Stimulated activated CD8-positive, alpha-beta memory T cell treated with anti-CD3 and anti-CD28 coated beads, Interleukin-7, amount 100 ng/mL, for 4 hours (primary cell): ENCODE measurements around the gene MAFG.
A peak's percentile ranks its signal among the peaks of the same experiment; 100 is the strongest.
"Not testable (repeated sequence)": the region's sequence is repeated elsewhere in the genome, so short reads cannot be mapped to it uniquely, and the experiment has no call there.

ENCODE experiments used
- DNase-seq, 2 donors: peaks; one replicate each; pipeline ENCODE4 v3.0.0-alpha.2; 2020; ENCODE audit warnings: low read depth in 2 of 2

The MAFG gene

DNA sequence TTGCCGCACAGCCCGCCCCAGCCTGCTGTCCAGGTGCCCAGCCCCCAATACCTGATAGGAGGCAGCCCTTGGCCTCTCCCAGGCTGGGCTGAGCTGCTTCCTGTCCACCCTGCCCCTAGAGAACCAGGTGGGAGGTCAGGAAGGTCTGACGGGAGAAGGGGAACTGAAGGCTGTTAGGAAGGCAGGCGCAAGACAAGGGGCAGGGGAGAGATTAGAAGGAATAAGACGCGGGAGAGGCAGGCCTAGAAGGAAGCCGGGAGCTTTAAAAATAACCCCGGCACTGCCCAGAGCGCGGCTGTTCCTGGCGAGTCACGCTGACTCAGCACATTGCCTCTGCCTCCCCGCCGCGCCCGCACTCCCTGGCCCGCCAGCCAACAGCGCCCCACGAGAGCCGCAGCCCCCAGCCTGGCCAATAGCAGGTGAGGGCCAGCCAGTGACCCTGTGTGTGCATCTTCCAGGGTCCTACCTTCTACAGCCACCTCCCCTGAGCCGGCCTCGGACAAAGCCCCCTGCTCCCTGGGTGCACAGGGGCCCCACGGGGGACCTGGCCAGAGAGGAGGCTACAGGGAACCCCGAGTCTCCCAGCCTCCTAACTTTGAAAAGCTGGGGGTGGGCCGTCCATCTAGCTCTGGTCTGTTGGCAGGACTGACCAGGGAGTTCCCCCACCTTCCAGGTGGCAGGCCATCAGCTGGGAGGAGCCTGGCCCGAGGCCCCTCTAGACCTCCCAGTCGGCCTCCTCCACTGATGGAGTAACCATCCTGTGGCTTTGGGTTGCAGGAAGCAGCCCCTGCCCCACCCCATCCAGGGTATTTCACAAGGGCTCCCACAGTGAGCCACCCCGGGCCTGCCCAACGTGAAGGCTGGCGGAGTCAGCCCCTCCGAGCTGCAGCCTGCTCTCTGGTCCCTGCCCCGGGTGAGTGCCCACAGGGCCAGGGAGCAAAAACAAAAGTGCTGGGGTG is 4.0 kb downstream of the MAFG start:
- no peak for DNase-seq

DNA sequence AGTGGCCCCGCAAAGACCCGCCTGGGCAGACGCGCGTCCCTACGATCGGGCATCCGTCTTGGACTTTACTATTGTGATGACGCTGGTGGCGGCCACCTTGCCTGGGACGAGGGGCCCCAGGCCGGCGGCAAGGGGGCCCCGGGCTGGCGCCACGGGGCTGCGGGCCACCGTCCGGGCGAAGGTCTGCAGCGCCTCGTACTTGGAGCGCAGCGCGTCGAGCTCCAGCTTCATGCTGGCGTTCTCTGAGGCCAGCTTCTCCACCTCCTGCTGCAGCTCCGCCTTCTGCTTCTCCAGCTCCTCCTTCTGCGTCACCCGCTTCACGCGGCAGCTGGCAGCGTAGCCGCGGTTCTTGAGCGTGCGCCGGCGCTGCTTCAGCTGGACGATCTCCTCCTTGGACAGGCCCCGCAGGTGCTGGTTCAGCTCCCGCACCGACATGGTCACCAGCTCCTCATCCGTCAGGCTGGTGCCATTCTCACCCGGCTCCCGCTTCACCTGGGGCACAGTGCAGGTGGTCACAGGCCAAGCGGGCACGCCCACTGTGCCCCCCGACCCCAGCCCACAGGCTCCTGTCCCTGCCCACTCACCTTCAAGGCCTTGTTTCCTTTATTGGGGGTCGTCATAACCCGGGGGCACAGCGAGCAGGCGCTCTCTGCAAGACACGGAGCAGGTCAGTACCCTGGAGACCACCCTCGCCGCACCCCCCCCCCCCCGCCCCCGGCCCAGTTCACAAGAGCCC is 4.8 kb downstream of the MAFG start:
- DNase-seq: no peak

DNA sequence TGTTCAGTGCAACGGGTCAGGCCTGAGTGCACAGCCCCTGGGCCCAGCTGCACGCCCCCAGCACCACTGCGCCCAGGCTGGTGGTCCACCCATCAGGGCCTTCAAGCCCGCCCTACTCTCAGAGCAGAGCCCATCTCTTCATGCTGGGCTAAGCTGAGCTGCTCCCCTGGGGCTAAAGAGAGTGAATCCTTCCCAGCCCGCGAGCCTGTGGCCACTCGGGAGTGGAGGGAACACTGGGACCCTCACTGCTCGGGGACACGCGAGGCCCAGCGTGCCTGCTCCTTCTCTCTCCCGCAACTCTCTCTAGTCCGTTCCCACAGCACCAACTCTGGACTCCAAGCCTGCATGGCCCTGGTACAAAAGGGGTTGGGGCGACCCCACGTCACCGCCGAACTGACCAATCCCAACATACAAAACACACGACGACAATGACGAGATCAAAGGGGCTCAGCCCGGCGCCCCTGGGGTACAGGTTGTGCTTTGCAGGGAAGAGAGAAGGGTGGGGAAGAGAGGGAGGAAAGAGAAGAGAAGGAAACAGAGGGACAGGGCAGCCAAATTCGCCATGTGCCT is 5.5 kb downstream of the MAFG start:
- DNase-seq: no peak

DNA sequence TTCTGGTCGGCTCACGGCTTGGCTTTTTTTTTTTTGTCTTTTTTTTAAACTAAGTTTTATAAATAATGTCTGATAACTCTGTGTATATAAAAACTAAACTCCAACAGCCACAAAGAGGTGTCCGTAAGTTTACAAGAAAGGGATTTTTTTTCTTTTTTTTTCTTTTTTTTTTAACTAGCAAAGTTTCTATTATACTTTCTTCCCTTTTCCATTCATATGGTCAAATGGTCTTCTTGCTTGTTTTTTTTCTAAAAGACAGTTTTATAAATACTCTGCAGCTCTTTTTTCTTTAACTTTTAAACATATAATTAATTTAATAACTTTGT is 6.0 kb downstream of the MAFG start:
- no peak for DNase-seq

DNA sequence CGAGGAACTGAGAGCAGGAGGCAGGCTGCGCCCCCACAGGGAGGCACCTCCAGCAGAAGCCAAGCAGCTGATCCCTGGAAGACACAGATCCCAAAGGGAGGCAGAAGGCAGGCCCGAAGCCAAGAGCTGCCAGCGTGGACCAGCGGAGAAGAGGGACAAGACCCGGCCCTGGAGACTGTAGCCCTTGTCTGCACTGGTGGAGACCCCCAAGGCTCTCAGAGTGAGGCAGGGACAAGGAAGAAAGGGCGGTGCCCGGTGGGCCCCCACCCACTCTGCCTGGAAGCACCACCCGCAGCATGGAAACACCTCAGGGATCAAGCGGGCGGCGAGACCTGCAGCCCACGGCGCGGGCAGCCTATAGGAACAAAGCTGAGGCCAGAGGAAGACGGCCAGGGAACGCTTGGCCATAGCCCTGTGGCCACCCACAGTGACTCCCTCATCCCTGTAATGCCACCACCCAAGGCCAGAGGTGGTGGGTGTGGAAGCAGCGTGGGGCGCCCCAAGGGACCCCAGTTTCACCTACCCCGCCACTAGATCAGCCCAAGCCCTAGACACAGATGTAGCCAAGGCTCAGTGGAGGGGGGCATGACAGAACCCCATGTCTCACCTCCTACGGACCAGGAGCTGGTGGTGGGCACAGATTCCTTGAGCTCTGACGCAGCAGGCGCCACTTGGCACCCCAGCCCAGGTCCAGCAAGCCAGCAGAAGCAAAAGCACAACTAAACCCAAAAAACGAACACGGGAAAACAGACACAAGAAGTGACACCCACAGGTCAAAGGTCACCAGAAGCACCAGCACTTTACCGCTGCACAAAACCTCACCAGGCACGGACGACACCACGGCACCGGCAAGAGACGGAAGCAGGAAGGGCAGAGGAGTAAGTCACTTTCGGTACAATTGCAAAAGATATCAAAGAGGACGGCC is 6.7 kb downstream of the MAFG start:
- DNase-seq: no peak

DNA sequence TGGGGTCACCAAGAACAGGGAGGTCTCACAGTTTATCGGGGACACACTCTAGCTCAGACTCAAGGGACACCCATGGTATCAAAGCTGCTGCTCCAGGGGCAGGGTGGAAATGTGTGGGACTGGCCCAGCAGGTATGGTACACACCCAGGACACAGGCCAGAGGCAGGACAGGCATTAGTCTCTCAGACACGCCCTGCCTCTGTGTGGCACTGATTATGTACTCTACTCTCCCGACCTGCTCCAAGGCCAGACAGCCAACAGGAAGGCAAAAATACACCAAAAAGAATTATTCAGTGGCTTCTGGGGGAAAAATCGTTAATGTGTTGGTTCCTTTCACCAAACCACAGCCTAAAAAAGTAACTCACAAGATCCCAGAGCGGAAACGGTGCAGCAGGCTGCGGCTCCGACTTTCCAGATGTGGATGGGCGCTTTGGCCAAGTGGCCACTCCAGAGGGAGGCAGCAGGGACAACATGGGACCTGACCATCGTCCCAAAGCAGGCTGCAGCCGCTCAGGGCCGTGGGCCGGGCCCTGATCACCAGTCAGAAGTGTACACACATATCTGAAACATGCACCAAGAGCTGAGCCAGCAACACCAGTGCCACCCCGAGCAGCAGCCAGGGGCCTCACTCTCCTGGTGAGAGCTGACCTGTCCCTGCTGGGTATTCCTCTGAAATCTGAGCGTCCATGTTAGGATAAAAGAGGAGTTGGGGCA is 8.5 kb downstream of the MAFG start:
- DNase-seq: no peak

DNA sequence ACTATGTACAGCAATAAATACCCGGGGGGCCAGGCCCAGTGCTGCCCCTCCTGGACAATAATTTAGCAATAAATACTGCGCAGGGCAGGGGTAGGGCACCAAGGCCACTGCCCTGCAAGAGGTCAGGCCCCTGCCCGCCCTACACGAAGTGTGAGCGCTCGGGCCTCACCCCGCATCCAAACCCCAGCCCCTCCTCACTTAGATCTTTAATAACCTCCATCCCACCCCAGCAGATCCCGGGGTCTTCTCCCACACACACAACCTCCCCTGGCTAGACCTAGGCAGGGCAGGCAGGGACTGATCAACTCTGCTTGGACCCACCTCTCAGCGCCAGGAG is 9.2 kb downstream of the MAFG start:
- DNase-seq: not testable (repeated sequence)

DNA sequence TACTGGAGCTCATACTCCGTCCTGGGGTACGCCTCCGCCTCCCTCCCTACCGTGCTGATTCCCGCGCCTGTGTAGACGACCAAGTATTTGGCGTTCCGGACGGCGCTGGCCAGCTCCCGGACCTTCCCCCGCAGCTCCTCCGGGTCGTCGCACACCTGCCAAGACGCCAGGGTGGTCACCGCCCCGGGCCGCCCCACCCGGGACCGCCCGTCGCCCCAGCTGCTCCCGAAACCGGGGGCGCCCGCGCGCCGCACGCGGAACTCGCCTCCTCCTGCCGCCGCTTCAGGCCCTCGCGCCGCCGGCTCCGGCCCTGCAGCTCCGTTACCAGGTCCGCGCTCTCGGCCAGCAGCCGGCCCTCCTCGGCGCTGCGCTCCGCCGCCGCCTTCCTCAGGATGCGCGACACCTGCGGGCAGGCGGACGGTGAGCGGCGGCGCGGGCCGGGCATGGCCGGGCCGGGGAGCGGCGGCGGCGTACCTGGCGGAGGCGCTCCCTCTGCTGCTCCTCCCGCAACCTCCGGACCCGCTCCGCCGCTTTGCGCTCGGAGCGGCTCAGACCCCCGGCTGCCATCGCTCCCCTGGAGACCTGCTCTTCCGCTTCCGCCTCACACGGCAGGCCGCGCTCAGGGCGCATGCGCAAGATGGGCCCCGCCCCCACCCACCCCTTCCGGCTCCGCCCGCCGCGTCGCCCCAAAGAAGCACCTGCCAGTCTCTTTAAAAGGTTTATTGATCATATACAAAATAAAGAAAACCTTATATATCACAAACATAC is 9.8 kb downstream of the MAFG start, which contains the start of gene SIRT7:
Gene SIRT7, minus strand, starts transcription at position 612 of the 768 bp plus-strand sequence. Its CDS starts 45 bp downstream, at position 567.
- peak; percentile 51 to 76 for DNase-seq

DNA sequence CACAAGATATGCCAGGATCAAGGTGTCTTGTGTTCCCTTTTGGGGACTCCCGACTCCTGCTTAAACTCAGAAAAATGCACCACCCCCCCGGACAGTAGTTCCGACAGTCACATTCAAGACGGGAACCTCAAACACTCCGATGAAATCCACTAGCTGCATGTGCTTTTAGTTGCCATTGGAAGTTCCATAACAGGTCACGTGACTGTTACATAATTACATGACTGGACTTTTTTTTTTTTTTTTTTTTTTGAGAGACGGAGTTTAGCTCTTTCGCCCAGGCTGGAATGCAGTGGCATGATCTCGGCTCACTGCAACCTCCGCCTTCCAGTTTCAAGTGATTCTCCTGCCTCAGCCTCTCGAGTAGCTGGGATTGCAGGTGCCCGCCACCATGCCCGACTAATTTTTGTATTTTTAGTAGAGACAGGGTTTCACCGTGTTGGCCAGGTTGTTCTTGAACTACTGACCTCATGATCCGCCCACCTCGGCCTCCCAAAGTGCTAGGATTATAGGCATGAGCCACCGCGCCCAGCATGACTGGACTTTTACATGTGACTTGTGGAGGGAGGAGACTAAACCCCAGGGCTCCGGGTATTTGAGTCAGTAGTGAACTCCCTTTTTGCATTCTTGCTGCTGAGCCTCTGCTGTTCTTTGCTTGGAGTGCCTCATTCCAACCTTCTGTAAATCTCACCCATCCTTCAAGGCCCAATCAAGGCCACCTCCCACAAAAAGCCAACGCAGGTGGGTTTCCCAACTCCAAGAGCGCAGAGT is 11.1 kb downstream of the MAFG start:
- DNase-seq: no peak

DNA sequence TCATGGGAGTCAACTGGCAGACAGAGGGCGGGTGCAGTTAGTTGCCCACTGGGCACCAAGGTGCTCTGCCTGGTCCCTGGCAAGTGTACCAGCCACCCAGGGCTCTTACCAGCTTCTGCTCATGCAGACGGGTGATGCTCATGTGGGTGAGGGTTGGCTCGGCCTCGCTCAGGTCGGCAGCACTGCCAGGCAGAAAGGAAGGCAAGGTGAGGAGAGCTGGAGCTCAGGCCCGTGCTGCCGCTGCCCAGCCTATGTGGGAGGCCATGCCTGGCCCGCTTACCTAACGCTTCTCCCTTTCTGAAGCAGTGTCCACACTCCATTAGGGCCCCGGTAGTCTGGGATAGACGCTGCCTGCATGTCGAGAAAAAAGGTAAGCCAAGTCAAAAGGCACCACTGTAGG is 12.2 kb downstream of the MAFG start:
- no peak for DNase-seq

DNA sequence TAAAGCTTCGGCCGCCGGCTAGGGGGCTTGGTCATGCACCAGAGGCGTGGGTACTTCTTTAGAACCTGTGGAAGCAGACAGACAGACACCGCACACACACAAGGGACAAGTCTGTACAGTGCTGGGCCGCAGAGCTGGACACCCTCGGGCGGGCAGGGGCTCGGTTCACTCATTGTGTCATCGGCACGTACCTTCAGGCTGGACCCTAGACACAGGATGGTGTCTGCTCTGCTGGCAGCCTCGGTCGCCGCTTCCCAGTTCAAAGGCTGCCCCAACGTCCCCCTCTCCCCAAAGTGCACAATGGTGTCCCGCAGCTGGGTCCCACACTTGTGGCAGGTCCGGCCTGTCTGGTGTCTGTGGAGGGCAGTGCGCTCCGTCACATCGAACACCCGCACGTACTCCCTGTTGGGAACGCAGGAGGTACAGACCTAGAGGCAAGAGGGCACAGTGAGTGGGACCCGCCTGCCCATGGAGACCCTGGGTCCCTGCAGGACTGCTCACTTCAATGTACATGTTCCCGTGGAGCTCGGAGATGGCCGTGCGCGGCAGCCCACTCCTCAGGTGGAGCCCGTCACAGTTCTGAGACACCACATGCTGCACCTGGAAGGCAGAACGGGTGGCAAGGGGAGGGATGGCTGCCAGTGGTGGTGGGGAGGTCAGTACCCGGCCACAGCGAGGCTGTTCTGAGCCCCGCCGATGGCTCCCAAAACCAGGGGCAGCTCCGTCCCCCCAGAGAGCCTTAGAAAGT is 13.3 kb downstream of the MAFG start:
- no peak for DNase-seq

DNA sequence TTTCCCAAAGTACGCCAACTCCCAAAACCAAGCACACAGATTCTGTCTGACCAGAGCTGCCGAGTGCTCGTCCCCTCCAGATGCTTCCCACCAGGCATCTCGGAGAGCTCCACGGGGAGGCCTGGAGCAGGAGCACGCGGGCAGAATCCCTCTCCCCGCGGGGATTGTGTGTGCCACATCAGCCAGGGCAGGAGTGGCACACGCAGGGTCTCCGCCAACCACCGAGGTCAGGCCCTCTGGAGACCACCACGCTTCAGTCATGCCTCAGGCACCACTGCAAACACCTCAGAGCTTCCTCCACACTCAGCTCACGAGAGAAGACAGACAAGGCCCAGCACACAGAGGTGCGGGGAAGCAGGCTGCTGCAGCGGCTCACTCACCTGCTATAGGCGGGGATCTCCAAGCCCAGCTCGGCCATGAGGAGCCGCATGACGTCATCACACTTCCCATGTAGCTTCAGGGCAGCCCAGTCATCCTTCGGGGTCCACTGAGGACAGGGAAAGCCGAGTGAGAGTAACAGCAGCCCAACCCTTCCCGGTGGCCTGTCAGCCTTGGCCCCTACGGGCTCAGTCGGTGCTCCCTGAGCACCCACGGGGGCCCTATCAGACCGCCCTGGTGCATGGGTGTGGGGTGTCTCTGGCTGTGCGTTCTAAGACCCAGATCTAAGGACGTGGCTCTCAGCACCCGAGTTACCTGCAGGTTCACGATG is 14.0 kb downstream of the MAFG start:
- DNase-seq: no peak

DNA sequence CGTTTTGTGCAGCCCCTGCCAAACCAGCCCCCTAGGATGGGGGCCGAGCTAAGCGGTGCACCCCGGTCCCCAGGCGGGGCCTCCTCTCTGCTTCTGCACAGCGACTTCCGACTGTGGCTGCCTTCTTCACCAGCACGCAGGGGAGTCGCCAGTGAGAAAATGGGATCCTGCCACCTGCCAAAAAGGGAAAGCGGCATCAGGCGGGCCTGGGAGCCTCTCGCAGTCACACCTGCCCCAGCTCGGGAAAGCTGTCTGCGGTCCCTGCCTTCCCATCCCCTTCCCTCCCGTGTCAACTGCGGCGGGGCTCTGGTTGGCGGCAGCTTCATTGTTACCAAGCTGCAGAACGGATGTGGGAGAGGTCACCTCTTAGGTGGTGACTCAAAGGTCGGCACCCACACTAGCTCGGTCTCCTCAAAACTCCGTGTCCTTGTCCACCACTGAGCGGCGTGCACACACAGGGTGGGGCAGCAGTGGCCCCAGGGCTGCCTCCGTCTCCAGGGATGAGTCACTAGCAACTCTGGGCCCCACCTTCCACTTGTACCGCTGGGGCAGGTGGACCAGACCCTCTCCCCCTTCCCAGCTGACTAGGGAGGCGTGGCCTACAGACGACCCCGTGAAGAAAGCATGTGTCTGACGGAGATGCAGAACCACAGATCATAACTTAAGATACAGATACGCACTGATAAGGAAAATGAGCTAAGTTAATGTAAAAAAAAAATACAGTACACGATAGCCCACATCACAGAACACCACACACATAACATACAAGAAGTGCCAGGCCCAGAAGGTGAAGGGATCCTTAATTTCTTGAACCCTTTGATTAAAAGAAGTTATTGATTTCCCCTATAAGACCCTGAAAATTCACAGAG is 14.9 kb downstream of the MAFG start:
- no peak for DNase-seq

DNA sequence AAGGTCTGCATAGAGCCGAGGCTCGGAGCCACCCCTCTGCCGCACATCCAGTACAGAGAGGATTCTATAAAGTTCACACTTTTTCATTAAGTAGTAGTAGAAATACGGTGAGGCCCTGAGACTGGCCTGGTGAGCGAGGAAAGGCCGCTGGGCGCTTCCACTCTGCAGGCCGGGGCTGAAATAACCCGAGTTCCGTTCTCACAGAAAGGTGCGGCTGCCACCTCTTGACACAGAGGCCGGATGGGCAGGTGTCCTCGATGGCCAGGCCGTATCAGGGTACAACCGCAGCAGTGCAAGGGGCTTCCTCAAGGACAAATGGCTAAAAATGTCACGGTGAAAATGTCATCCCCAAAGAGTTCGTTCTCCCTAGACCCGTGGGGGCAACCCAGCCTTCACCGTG is 15.6 kb downstream of the MAFG start:
- DNase-seq: no peak

DNA sequence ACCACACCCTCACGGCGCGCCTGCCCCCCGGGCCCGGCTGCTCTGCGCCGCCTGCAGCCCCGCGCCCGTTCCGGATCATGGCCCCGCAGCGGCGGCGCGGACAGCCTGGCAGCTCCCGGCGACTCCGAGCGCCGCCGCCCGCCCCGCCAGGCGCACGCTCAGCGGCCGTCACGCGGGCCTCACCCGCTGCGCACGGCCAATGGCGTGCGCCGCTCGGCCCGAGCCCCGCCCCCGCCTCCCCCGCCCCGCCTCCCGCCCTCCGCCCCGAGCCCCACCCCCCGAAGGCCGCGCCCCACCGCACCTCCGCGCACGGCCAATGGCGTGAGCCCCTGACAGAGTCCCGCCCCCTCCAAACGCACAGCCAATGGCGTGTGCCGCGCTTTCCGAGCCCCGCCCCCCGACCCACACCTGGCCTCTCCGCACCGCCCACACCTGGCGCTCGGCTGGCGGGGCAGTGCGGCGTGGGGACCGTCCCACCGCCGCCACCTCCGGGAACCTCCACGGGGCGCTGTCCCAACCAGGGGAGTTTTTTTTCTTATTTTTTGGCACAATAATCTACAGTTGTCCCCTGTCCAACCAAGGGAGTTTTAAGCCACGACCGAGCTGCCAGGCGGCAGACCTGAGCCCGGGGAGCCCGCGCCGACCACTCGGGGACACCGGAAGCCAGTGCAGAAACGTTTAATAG is 16.1 kb downstream of the MAFG start, which contains the start of gene PCYT2:
Gene PCYT2, minus strand, starts transcription at position 123 of the 685 bp plus-strand sequence. Its CDS starts 44 bp downstream, at position 79.
- peak; percentile 88 to 90 for DNase-seq

DNA sequence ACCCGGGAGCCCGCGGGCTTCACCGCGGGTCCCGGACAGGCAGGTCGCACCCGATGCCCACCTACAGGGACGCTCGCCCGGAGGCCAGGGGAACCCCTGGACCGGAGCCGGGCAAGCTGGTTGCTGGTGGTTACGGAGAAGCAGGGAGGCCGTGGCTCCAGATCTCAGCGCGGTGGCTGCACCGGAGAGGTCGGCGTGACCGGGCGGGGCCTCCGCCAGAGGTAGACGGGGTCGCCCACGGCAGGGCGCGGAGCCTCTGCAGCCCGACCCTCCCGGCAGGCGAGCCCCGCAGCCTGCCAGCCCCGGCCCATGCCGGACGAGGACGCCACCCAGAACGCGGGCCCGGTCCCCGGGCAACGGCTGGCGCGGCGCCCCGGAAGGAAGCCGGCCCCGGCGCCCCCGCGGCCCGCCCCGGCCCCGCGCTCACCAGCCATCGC is 16.7 kb downstream of the MAFG start:
- no peak for DNase-seq
